Kidney (tissue), 14 donors: ENCODE data around the gene YKT6. TPM values are rescaled to one million over a fixed set of nuclear protein-coding genes. Genes with fewer than 3 reads are reported as not detected.

Experiments used
- DNase-seq, 5 donors: peaks; one replicate each; pipeline ENCODE4 v3.0.0-alpha.2; 2013 to 2020
- FAIRE-seq: peaks from 2 replicates; lab custom pipeline; 2012; peaks lifted over from hg19 to GRCh38; lab: Jason Lieb, UNC
- H3K27ac ChIP-seq, 2 donors: one replicate each; pipeline ENCODE4 v1.7.0; 2013; ENCODE audit warnings: low read depth in 2 of 2, low read length in 2 of 2, inconsistent platforms in 1 of 2
- H3K27me3 ChIP-seq: one replicate; pipeline ENCODE4 v1.7.1; 2013; ENCODE audit warnings: low read length, inconsistent platforms; ENCODE audit not compliant: control insufficient read depth, insufficient read depth
- H3K36me3 ChIP-seq, 3 donors: one replicate each; pipeline versions ENCODE4 v1.7.0 to v1.7.1; 2013; ENCODE audit warnings: low read length in 3 of 3, control low read depth in 1 of 3, inconsistent platforms in 1 of 3; ENCODE audit not compliant: insufficient read depth in 3 of 3, control insufficient read depth in 2 of 3
- H3K4me1 ChIP-seq, 3 donors: one replicate each; pipeline versions ENCODE4 v1.7.0 to v1.7.1; 2013; ENCODE audit warnings: low read length in 3 of 3, inconsistent platforms in 1 of 3, low read depth in 1 of 3; ENCODE audit not compliant: control insufficient read depth in 2 of 3, insufficient read depth in 2 of 3
- H3K4me3 ChIP-seq, 3 donors: one replicate each; pipeline versions ENCODE4 v1.7.0 to v1.8.1; 2013; ENCODE audit warnings: low read length in 3 of 3, control low read depth in 1 of 3, inconsistent platforms in 1 of 3
- H3K9ac ChIP-seq, 3 donors: one replicate each; pipeline versions ENCODE4 v1.7.0 to v1.7.1; 2013; ENCODE audit warnings: low read length in 3 of 3, control low read depth in 1 of 3, inconsistent platforms in 1 of 3
- H3K9me3 ChIP-seq, 3 donors: one replicate each; pipeline versions ENCODE4 v1.7.0 to v1.7.1; 2013; ENCODE audit warnings: low read length in 3 of 3, control low read depth in 1 of 3, inconsistent platforms in 1 of 3; ENCODE audit not compliant: control insufficient read depth in 2 of 3, insufficient read depth in 1 of 3
- CTCF ChIP-seq: IDR thresholded peaks from 3 replicates; pipeline ENCODE4 v1.5.1; 2012; ENCODE audit warnings: mild to moderate bottlenecking, moderate library complexity, borderline replicate concordance; ENCODE audit not compliant: insufficient read depth; ENCODE audit errors: extremely low read depth
- intact Hi-C: fragments of 100-400 bp; cut with DNase I; formaldehyde crosslinking; loops from one replicate; pipeline ENCODE4 v1.11.1; 2022
- polyA plus RNA-seq: library from polyadenylated mRNA; stranded (reverse); fragments of 350-450 nt; fragmentation: Illumina TruSeq; extraction: RNeasy Lipid Tissue Mini Kit (QIAGEN cat#74804); gene quantifications from one replicate; pipeline ENCODE4 v1.2.3, GENCODE V29; 2014; ENCODE audit warnings: low read depth, low replicate concordance; ENCODE audit not compliant: insufficient read depth
- total RNA-seq: library from RNA; stranded (reverse); fragmentation: NEBNext Ultra II Directional; extraction: Animal tissue kit (Norgen Biotek cat#: 25700); gene quantifications from one replicate; pipeline ENCODE4 v1.2.1, GENCODE V29; 2021
- donor health status: control.
- donor health status: control.
- donor health status: control.
- donor health status: control.
- donor health status: control.
- donor health status: DM: yes; HTN: yes; CAD: no.
- donor health status: Normal renal cell carcinoma (clear cell type).

YKT6 gene
- total and polyA plus RNA-seq, 2 donors from 2014 or later, result 53.2 to 60.2 TPM

- TF ChIP-seq CTCF, result no peak
- no peak for FAIRE-seq
Observed at GRCh38 chr7:44161371-44161770, 39.4 kb upstream of the YKT6 start.

DNA sequence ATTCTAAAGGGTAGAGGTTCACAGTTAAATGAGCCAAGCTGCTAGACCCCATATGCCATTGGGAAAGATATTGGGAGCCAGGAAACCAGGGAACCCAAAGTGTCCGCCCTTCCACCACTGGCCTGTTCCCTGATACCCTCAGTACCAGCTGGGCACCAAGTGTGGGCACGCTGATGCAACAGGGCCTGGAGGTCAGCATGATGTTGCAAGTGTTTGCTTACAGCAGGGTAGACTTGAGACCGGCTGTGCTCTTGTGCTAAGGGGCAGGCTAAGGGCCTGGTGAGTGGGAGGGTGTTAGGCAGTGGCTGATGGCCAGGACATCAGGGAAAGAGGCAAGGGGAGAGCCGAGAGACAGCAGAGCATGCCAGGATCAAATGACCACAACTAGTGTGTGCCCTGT is 38.6 kb upstream of the YKT6 start:
- Histone ChIP-seq H3K4me1 (no peaks in the 10 kb centered on the region), H3K9me3 (no peaks in the 10 kb centered on the region), H3K27me3 (no peaks in the 10 kb centered on the region), H3K9ac (no peak overlapping the region), H3K4me3 (no peak overlapping the region), H3K27ac (no peak overlapping the region), H3K36me3 (no peaks in the 10 kb centered on the region)
- intact Hi-C loops, result no loop called here
- TF ChIP-seq CTCF, result no peak
- DNase-seq (peak in 1 of 5 donors; percentile 25), FAIRE-seq (no peak)

More at GRCh38 chr7:44161371-44161770, 39.4 kb upstream of the YKT6 start:
- DNase-seq, result no peak
- Histone ChIP-seq H3K36me3 (no peaks in the 10 kb centered on the region), H3K27ac (no peak overlapping the region), H3K4me1 (no peaks in the 10 kb centered on the region), H3K27me3 (no peaks in the 10 kb centered on the region), H3K9me3 (no peaks in the 10 kb centered on the region), H3K4me3 (no peak overlapping the region), H3K9ac (no peak overlapping the region)
- intact Hi-C loops, result no loop called here

DNA sequence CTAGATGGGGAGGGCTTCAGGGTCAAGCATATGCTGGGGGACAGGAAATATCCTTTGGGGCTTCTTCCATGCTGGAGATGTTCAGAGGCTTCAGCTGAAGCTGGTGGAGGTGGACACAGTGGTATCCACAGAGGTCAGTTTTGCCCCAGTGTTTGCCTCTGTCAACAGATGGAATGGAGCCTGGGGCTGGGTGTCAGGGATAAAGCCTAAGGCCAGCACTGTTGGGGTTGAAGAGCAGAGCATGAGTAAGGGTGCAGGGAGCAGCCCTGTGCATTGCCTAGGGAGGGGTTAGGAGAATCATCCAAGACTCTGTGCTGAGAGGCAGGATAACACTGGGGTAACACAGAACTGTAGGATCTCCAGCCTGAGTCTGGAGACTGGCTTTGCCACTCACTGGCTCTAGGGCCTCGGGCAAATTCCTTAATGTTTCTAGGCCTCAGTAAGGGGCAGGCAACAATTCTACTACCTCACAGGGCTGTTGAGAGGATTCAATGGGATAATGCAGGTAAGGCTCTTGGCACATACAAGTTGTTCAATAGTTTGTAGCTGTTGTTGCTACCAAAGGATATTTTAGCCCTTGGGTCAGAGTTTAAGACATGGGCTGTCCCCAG is 37.9 kb upstream of the YKT6 start:
- DNase-seq, result no peak
- Histone ChIP-seq H3K9me3 (no peaks in the 10 kb centered on the region), H3K27ac (no peak overlapping the region), H3K4me3 (no peak overlapping the region), H3K4me1 (no peaks in the 10 kb centered on the region), H3K27me3 (no peaks in the 10 kb centered on the region), H3K9ac (no peak overlapping the region), H3K36me3 (no peaks in the 10 kb centered on the region)
- no peak for TF ChIP-seq CTCF
- FAIRE-seq, result no peak
- intact Hi-C loops, result no loop called here

DNA sequence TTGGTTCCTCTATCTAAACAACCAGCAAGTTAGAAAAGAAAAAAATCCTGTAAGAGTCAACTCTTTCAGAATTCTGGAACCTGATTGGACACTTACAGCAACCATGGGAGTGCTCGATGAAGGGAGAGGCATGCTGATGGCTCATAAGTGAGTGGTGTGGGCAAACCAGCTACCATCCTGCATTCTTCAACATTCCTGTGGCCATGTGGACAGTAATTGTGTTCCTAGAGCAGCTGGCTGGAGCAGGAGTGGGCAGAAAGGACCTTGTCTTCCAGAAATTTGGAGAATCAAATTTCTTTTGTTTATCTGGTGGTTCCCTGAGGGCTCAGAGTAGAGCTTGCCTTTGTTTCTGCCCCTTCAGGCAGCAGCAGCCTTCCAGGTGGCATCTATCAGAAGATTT is 37.2 kb upstream of the YKT6 start:
- no peak overlapping the region for H3K4me3 ChIP-seq
- H3K9ac ChIP-seq, result no peak overlapping the region
- H3K36me3 ChIP-seq, result no peaks in the 10 kb centered on the region
- H3K9me3 ChIP-seq, result no peaks in the 10 kb centered on the region
- no peaks in the 10 kb centered on the region for H3K27me3 ChIP-seq
- TF ChIP-seq CTCF, result no peak
- FAIRE-seq (no peak), DNase-seq (peak in 2 of 5 donors; percentile 21 to 24)
- no peaks in the 10 kb centered on the region for H3K4me1 ChIP-seq
- intact Hi-C loops, result no loop called here
- H3K27ac ChIP-seq, result no peak overlapping the region
